Hair follicle dermal papilla cell (primary cell): ENCODE results near the gene PRKAG2. TPM values are rescaled to one million over a fixed set of nuclear protein-coding genes. Genes with fewer than 3 reads are reported as not detected.

Source experiments
- small RNA-seq: library from RNA; depleted of rRNA; stranded (forward); fragments of <200 nt; gene quantifications from one replicate; pipeline ENCODE3, GENCODE V24; 2012
- total RNA-seq: library from RNA; depleted of rRNA; stranded (reverse); fragments of >200 nt; gene quantifications from 2 replicates; pipeline ENCODE4 v1.2.3, GENCODE V29; 2012

PRKAG2 gene
- 16.6 and 20.3 TPM in 2 replicates for total RNA-seq

GRCh38 chr7:151876899-151877777, at the start of gene PRKAG2:
TSS of gene PRKAG2 (minus strand) at chr7:151877115. CDS start at chr7:151876620, 495 bp downstream.

GRCh38 chr7:151519765-151520418, 357.0 kb downstream of the PRKAG2 start, which contains the start of gene RHEB:
TSS of gene RHEB (minus strand) at chr7:151519895. CDS start at chr7:151519511, 384 bp downstream.

Small RNA genes within 50 kb of the gene (small RNA-seq; reads per million reads assigned to genes)
- not detected for gene RF00019
- gene RNU6-604P, result not detected

Other genes starting within 250 kb of the PRKAG2 start
- gene GALNTL5, start 79.3 kb upstream of the PRKAG2 start, total RNA-seq, result not detected in 2 replicates
- gene GALNT11, start 148.6 kb upstream of the PRKAG2 start, total RNA-seq, result 46.3 and 46.9 TPM in 2 replicates